Body of pancreas (tissue), 4 donors: ENCODE data around the gene MGLL. TPM values are rescaled to one million over a fixed set of nuclear protein-coding genes. Genes with fewer than 3 reads are reported as not detected.

ENCODE experiments used
- ATAC-seq: fragments of 150-250 bp; one replicate; pipeline ENCODE4 v1.9.1; 2016
- DNase-seq, 4 donors: peaks; one replicate each; pipeline ENCODE4 v3.0.0-alpha.2; 2019
- H3K27ac ChIP-seq, 4 donors: fragments of 200-600 bp; sonication (generic); 1 replicate in 3 of 4; 2 replicates in 1 of 4; pipeline versions ENCODE4 v1.5.1 to v1.6.1; 2016 to 2019; ENCODE audit warnings: mild to moderate bottlenecking in 1 of 4, mixed read lengths in 1 of 4, moderate library complexity in 1 of 4
- H3K27me3 ChIP-seq, 2 donors: fragments of 200-600 bp; sonication (generic); one replicate each; pipeline ENCODE4 v1.6.0; 2016; ENCODE audit warnings: mild to moderate bottlenecking in 1 of 2
- H3K36me3 ChIP-seq, 2 donors: fragments of 200-600 bp; sonication (generic); replicated peaks in 1 of 2; 2 replicates each; pipeline ENCODE4 v1.5.1; 2016; ENCODE audit warnings: low read depth in 2 of 2; ENCODE audit not compliant: insufficient read depth in 1 of 2
- H3K4me1 ChIP-seq: fragments of 200-600 bp; sonication (generic); one replicate; pipeline ENCODE4 v1.6.0; 2016
- H3K4me3 ChIP-seq, 2 donors: fragments of 200-600 bp; sonication (generic); 1 replicate in 1 of 2; 2 replicates in 1 of 2; pipeline ENCODE4 v1.5.1; 2016 to 2019
- H3K9me3 ChIP-seq, 3 donors: fragments of 200-600 bp; sonication (generic); 1 replicate in 2 of 3; 2 replicates in 1 of 3; pipeline ENCODE4 v1.5.1; 2016
- POLR2A ChIP-seq, 3 donors: fragments of 450-650 bp; IDR thresholded peaks; one replicate each; pipeline ENCODE4 v1.6.1; 2016; ENCODE audit warnings: antibody characterized with exemption in 3 of 3, mild to moderate bottlenecking in 2 of 3
- WGBS, 2 donors: methylation state at CpG; one replicate each; pipeline ENCODE4 v1.1.5; 2017; 5-methylcytosine and 5-hydroxymethylcytosine counted together
- intact Hi-C: fragments of 100-400 bp; cut with DNase I; formaldehyde crosslinking; loops from one replicate; pipeline ENCODE4 v1.15.1; 2023
- total RNA-seq, 2 donors: library from RNA; depleted of rRNA; stranded (reverse); fragments of >200 nt; gene quantifications; one replicate each; pipeline ENCODE4 v1.1.0, GENCODE V29; 2016
- TF ChIP-seq, protein P1 (sequence below), 7 experiments: fragments of 450-650 bp in 4 of 7; fragments of 200-600 bp in 3 of 7; sonication (generic) in 3 of 7; IDR thresholded peaks; one replicate each; pipeline ENCODE4 v1.5.1; 2016 to 2019; ENCODE audit warnings: antibody characterized with exemption in 7 of 7

The MGLL gene
- total RNA-seq, 2 donors from 2014 or later: 14.8 to 20.2 TPM

DNA sequence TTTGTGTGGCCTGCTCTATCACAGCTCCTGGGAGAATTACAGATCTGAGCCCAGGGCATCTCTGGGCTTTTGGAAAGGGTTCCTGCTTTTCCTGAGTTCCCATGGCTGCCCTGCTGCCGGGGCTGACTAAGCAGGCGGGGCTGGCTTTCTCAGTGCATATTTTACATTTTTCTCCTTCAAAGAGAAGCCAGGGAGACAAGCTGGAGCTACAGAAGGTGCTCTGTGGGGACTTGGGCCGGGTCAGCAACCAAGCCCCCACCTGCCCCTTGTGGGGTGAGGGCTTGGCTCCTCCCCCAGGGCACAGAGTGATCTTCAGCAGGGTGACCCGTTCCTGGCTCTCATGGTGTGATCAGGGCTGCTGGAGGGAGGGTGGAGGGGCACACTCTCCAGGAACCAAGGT, 132.2 kb downstream of the MGLL start:
- Histone ChIP-seq H3K4me1 (no peaks in the 10 kb centered on the region), H3K9me3 (no peaks in the 10 kb centered on the region), H3K4me3 (no peak overlapping the region), H3K27ac (no peak overlapping the region), H3K27me3 (no peaks in the 10 kb centered on the region), H3K36me3 (no peaks in the 10 kb centered on the region)
- intact Hi-C loops: no loop called here
- ATAC-seq (no peak), DNase-seq (peak in 2 of 4 donors; percentile 4 to 22)
- 70 to 77% methylated on average over 2 to 4 of the region's 4 CpGs for WGBS, 2 donors
- TF ChIP-seq, protein P1, sequence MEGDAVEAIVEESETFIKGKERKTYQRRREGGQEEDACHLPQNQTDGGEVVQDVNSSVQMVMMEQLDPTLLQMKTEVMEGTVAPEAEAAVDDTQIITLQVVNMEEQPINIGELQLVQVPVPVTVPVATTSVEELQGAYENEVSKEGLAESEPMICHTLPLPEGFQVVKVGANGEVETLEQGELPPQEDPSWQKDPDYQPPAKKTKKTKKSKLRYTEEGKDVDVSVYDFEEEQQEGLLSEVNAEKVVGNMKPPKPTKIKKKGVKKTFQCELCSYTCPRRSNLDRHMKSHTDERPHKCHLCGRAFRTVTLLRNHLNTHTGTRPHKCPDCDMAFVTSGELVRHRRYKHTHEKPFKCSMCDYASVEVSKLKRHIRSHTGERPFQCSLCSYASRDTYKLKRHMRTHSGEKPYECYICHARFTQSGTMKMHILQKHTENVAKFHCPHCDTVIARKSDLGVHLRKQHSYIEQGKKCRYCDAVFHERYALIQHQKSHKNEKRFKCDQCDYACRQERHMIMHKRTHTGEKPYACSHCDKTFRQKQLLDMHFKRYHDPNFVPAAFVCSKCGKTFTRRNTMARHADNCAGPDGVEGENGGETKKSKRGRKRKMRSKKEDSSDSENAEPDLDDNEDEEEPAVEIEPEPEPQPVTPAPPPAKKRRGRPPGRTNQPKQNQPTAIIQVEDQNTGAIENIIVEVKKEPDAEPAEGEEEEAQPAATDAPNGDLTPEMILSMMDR (IDR thresholded peaks at IDR 0.05): no peak
- TF ChIP-seq POLR2A (IDR thresholded peaks at IDR 0.05): no peak

DNA sequence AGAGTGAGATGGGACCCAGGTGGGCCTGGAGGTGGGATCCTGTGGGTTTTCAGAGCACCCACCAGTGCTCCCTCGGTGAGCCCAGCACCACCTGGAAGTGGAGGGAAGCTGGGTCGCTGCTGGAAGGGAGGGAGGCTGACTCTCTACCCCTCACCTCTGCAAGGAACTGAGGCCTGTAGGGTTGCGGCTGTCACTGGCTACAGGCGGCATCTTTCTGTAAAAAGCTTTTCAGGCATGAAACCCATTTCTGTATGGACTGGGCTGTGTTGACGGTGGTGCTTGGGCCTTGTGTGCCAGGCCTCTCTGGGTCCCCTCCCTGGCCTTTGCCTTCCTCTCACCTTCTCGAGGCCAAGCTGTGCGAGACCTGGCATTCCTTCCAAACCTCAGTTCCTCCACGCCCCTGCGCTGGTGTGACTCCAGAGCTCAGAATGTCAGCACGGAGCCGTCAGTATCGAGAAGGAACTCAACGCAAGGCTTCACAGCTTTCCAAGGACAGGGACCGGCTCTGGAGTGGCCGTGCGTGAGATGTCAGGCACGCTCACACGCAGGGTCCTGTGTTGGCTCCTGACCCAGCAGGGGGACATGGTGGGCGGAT, 133.0 kb downstream of the MGLL start:
- intact Hi-C loops: loop anchor here (10.0 kb wide), 1 partner anchor 115 kb away; no protein-coding TSS in a partner anchor
- no peaks in the 10 kb centered on the region for H3K4me1 ChIP-seq
- no peaks in the 10 kb centered on the region for H3K36me3 ChIP-seq
- ATAC-seq: no peak
- TF ChIP-seq, protein P1 (IDR thresholded peaks at IDR 0.05): no peak
- no peak for TF ChIP-seq POLR2A (IDR thresholded peaks at IDR 0.05)
- no peaks in the 10 kb centered on the region for H3K27me3 ChIP-seq
- WGBS, 2 donors: 86 to 87% methylated on average over 11 to 19 of the region's 19 CpGs
- H3K27ac ChIP-seq: no peak overlapping the region
- H3K4me3 ChIP-seq: no peak overlapping the region
- peak in 3 of 4 donors; percentile 2 to 11 (median 6) for DNase-seq
- no peaks in the 10 kb centered on the region for H3K9me3 ChIP-seq

DNA sequence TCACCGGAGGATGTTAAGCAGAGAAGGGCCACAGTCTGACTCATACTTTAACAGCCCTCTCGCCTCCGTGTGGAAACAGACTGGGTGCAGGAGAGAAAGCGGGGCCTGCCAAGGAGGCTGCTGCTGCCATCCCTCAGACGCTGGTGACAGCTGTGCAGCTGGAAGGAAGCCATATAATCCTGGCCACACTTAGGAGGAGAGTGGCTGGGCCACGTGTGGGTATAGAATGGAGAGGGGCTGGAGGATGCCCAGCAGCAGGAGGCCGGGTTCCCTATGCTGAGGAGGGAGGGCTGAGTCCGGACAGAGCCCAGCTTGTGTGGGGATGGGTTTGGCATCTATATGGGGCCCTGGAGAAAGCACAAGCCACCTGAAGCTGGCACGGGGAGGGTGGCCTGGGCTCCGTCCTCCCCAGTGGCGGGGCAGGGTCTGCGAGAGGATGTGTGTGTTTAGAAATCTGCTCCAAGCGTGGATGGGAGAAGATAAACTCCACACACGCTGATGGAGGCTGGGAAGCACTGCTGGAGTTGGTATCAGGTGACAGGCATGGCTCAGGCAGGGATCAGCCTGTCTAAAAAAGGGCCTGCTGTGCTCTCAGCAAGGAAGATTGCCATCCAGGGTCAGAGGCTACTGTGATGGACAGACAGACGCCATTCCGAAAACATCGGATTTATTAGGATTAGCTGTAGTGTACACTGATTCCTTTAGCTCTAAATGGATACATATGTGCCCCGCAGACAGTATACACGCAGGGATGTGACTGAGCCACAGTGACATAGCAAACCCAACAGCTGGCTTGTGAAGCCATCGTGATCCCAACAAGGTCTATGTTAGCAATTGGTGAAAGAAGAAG, 133.7 kb downstream of the MGLL start:
- DNase-seq (peak in 3 of 4 donors; percentile 13 to 66 (median 37)), ATAC-seq (no peak)
- WGBS, 2 donors: 69 to 78% methylated on average over 20 of the region's 20 CpGs
- Histone ChIP-seq H3K27ac (no peak overlapping the region), H3K9me3 (no peaks in the 10 kb centered on the region), H3K4me3 (no peak overlapping the region), H3K4me1 (no peaks in the 10 kb centered on the region), H3K27me3 (no peaks in the 10 kb centered on the region), H3K36me3 (no peaks in the 10 kb centered on the region)
- intact Hi-C loops: loop anchor here (10.0 kb wide), 1 partner anchor 114 kb away; no protein-coding TSS in a partner anchor
- TF ChIP-seq POLR2A (IDR thresholded peaks at IDR 0.05): no peak
- TF ChIP-seq, protein P1 (IDR thresholded peaks at IDR 0.05): no peak

DNA sequence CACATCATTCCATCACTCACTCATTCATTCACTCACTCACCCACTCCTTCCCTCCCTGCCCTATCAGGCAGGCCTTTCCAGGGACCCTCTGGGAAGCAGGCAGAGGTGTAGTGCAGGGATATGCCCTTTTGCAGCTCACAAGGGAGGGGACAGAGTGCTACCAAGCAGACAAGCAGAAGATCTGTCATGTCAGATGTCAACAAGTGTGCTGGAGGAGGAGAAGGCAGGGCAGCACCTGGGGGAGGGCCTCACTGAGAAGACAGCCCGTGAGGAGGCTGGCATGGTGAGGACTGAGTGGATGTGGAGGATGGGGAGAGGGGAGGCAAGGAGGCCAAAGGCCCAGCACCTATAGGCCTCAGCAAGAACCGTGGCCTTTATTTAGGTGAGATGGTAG, 134.3 kb downstream of the MGLL start:
- Histone ChIP-seq H3K4me3 (no peak overlapping the region), H3K9me3 (no peaks in the 10 kb centered on the region), H3K27me3 (no peaks in the 10 kb centered on the region), H3K4me1 (no peaks in the 10 kb centered on the region), H3K27ac (no peak overlapping the region), H3K36me3 (no peaks in the 10 kb centered on the region)
- intact Hi-C loops: loop anchor here (10.0 kb wide), 1 partner anchor 113 kb away; no protein-coding TSS in a partner anchor
- ATAC-seq (no peak), DNase-seq (peak in 1 of 4 donors; percentile 1)
- TF ChIP-seq, protein P1 (IDR thresholded peaks at IDR 0.05): no peak
- no peak for TF ChIP-seq POLR2A (IDR thresholded peaks at IDR 0.05)
- WGBS, 2 donors: 57 to 62% methylated on average over 2 of the region's 2 CpGs
